ENCODE data around the gene LCE5A.
"Not testable (repeated sequence)": the region's sequence is repeated elsewhere in the genome, so short reads cannot be mapped to it uniquely, and the experiment has no call there.

The LCE5A gene

DNA sequence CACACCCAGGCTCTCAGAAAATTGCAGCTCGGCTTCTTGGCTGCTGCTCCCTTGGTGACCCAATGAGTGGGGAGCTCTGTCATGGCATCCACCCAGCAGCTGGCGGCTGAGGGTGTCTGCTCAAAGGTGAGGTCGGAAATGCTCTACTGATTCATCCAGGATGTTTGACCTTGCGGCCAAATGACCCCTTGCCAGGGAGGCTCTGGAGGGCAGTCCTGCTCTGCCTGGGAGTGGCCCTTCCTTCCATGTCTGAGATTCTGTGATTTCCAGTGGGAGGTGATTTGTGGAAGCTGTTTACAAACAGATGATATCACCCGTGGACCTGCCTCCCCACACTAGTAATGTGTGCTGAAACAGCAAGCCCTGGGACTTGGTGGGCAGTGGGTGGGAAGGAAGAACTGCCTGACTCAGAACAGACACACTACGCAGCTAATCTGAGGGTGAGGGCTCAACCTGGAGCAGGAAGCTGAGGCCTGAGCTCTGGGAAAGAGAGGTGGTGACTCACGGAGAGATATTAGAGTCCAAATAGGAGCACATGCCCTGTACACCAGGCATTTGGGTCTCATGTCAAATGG lies 6.7 kb downstream of the LCE5A start:
- no peak for DNase-seq

GRCh38 chr1:152519851-152520250 lies 9.2 kb downstream of the LCE5A start:
- DNase-seq, result no peak

- no peak for DNase-seq
Observed at GRCh38 chr1:152520561-152521090, 10.0 kb downstream of the LCE5A start.

DNA sequence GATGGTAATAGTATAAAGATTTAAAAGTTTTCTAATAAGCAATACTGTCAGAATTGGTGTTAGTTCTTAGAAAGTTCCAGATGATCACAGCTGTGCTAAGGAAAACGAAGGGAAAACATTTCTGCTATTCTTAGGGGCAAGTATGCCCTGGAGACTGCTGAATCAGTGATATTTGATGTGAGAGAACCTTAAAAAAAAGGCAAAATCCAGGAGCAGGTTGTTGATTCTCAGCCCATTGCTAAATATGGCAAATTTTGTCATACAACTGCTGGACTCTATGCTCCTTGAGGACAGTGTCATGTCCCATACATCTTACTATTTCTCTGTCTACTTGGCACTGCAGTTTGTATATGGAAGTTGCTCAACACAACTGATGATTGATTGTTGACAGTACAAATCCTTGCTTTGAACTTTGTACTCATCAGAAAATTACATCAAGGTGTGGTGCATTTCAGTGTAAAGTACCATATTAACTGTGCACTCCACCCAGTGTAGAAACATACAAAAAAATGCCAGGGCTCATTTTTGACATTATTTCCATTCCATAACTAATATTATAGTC lies 14.6 kb downstream of the LCE5A start:
- no peak for DNase-seq

- peak; percentile 40 for DNase-seq
Observed at GRCh38 chr1:152533327-152533938, 22.8 kb downstream of the LCE5A start.

GRCh38 chr1:152535774-152536173 lies 25.2 kb downstream of the LCE5A start:
- no peak for DNase-seq

DNA sequence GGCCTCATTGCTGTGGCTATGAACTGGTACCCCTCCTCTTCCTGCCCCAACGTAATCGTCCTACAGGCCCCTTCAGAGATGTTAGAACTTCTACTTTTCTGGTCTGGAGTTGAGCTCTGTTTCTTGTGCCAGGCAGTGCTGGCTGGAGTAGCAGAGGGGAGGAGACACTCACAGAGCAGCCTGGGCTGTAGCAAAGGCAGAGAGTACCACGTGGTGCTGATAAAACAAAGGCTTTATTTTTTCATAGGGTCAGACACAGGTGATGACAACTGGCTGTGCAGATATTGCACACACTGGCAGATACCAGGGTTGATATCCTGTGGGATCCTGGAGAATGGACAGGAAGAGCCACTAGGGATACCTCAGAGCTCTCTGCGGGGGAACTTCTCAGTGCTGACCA lies 26.9 kb downstream of the LCE5A start:
- no peak for DNase-seq

GRCh38 chr1:152539901-152540300 lies 29.3 kb downstream of the LCE5A start:
- no peak for DNase-seq

- no peak for DNase-seq
Observed at GRCh38 chr1:152543820-152544219, 33.2 kb downstream of the LCE5A start.

GRCh38 chr1:152546704-152547103 lies 36.1 kb downstream of the LCE5A start:
- no peak for DNase-seq

GRCh38 chr1:152548358-152548757 lies 37.8 kb downstream of the LCE5A start:
- DNase-seq, result not testable (repeated sequence)

Data from NCI-H1694 (cell line).